Motor neuron (in vitro differentiated cells): ENCODE measurements around the gene SOS2. TPM values are rescaled to one million over a fixed set of nuclear protein-coding genes. Genes with fewer than 3 reads are reported as not detected.
"Not testable (repeated sequence)": the region's sequence is repeated elsewhere in the genome, so short reads cannot be mapped to it uniquely, and the experiment has no call there.

Experiments
- ATAC-seq, 8 experiments: fragments of 200-7000 bp; cut with Tn5 transposase; replicated peaks in 6 of 8; 2 replicates each; pipeline ENCODE4 v1.8.0; 2021; ENCODE audit warnings: mild to moderate bottlenecking in 8 of 8, moderate library complexity in 8 of 8
- H3K27ac ChIP-seq, 2 donors: fragments of 250-450 bp; sonication (Bioruptor Pico); 2 replicates each; pipeline ENCODE4 v1.9.0; 2021; ENCODE audit warnings: antibody characterized with exemption in 2 of 2, mild to moderate bottlenecking in 2 of 2, moderate library complexity in 1 of 2
- H3K4me1 ChIP-seq, 2 donors: fragments of 250-450 bp; sonication (Bioruptor Pico); replicated peaks in 1 of 2; 2 replicates each; pipeline ENCODE4 v1.6.1; 2021; ENCODE audit warnings: antibody characterized with exemption in 2 of 2, mild to moderate bottlenecking in 2 of 2, moderate library complexity in 1 of 2
- H3K4me3 ChIP-seq, 5 donors: fragments of 250-450 bp; sonication (Bioruptor Pico); 2 replicates each; pipeline ENCODE4 v1.9.0; 2021; ENCODE audit warnings: antibody characterized with exemption in 5 of 5, mild to moderate bottlenecking in 5 of 5, moderate library complexity in 4 of 5
- WGBS, 10 experiments: fragments of 450-650 bp; shearing (Covaris generic); methylation state at CpG; one replicate each; pipeline ENCODE4 v1.0.0; 2022; 5-methylcytosine and 5-hydroxymethylcytosine counted together
- in situ Hi-C, 9 experiments: fragments of 400-800 bp; cut with MboI; loops; one replicate each; pipeline ENCODE4 v1.15.0; 2021; ENCODE audit warnings: low sequenced_read_pairs in 9 of 9, low pct_unique_long_range_greater_than_20kb in 2 of 9; ENCODE audit not compliant: unreplicated experiment in 9 of 9
- total RNA-seq, 8 experiments: library from RNA; unstranded; fragments of 300-600 nt; gene quantifications; 2 replicates each; pipeline versions ENCODE4 v1.2.3 to v1.2.4, GENCODE V29; 2022

SOS2 gene
- total RNA-seq, 8 experiments from 2014 or later = 10.9 to 31.2 (median 19.1) TPM

GRCh38 chr14:50218501-50218900, 12.9 kb downstream of the SOS2 start:
- in situ Hi-C loops = no loop called here
- ATAC-seq = no peak
- Histone ChIP-seq H3K27ac (no peak overlapping the region), H3K4me3 (no peak overlapping the region), H3K4me1 (peaks cover 3% of the 10 kb centered on the region in 2 donors)
- 83 to 100% (median 99%) methylated on average over 1 to 5 of the region's 5 CpGs; no CpG with 5 or more reads in 2 of the 10 experiments for WGBS, 10 experiments

GRCh38 chr14:50215416-50215815, 16.0 kb downstream of the SOS2 start:
- 17 to 100% (median 96%) methylated on average over 1 to 2 of the region's 2 CpGs; no CpG with 5 or more reads in 3 of the 10 experiments for WGBS, 10 experiments
- Histone ChIP-seq H3K4me1 (no peaks in the 10 kb centered on the region), H3K27ac (no peak overlapping the region), H3K4me3 (no peak overlapping the region)
- ATAC-seq = peak in 1 of 8 experiments; percentile 55
- in situ Hi-C loops = no loop called here

- Histone ChIP-seq H3K27ac (no peak overlapping the region), H3K4me3 (no peak overlapping the region), H3K4me1 (no peaks in the 10 kb centered on the region)
- WGBS, 10 experiments = 53 to 100% (median 87%) methylated on average over 1 to 2 of the region's 2 CpGs
- ATAC-seq = no peak
- in situ Hi-C loops = no loop called here
These were observed 17.6 kb downstream of the SOS2 start for GRCh38 chr14:50213795-50214194.

- ATAC-seq = no peak
- in situ Hi-C loops = no loop called here
- no peak overlapping the region for H3K27ac ChIP-seq
- H3K4me3 ChIP-seq = no peak overlapping the region
- 56 to 100% (median 67%) methylated on average over 1 to 3 of the region's 3 CpGs for WGBS, 10 experiments
- no peaks in the 10 kb centered on the region for H3K4me1 ChIP-seq
These were observed 18.7 kb downstream of the SOS2 start for GRCh38 chr14:50212726-50213125.

- Histone ChIP-seq H3K4me1 (no peaks in the 10 kb centered on the region), H3K4me3 (no peak overlapping the region), H3K27ac (no peak overlapping the region)
- 33 to 100% (median 89%) methylated on average over 1 of the region's 1 CpG; no CpG with 5 or more reads in 4 of the 10 experiments for WGBS, 10 experiments
- in situ Hi-C loops = no loop called here
- peak in 2 of 8 experiments; percentile 24 to 52 for ATAC-seq
These were observed 21.3 kb downstream of the SOS2 start for GRCh38 chr14:50210074-50210473.

- no peak for ATAC-seq
- 94 to 100% (median 100%) methylated on average over 1 to 2 of the region's 2 CpGs; no CpG with 5 or more reads in 5 of the 10 experiments for WGBS, 10 experiments
- H3K4me3 ChIP-seq = no peak overlapping the region
- no peak overlapping the region for H3K27ac ChIP-seq
- H3K4me1 ChIP-seq = no peaks in the 10 kb centered on the region
- in situ Hi-C loops = no loop called here
These were observed 32.9 kb downstream of the SOS2 start for GRCh38 chr14:50198499-50198898.

- H3K4me3 ChIP-seq = no peak overlapping the region
- no peak for ATAC-seq
- in situ Hi-C loops = no loop called here
- no peak overlapping the region for H3K27ac ChIP-seq
- H3K4me1 ChIP-seq = no peaks in the 10 kb centered on the region
- WGBS, 10 experiments = 92 to 100% (median 100%) methylated on average over 1 of the region's 1 CpG; no CpG with 5 or more reads in 5 of the 10 experiments
These were observed 39.9 kb downstream of the SOS2 start for GRCh38 chr14:50191499-50191898.

- Histone ChIP-seq H3K4me1 (no peaks in the 10 kb centered on the region), H3K4me3 (no peak overlapping the region), H3K27ac (no peak overlapping the region)
- in situ Hi-C loops = no loop called here
- 30 to 100% (median 95%) methylated on average over 1 of the region's 1 CpG; no CpG with 5 or more reads in 2 of the 10 experiments for WGBS, 10 experiments
- no peak for ATAC-seq
These were observed 45.3 kb downstream of the SOS2 start for GRCh38 chr14:50186107-50186506.

GRCh38 chr14:50173891-50174290, 57.5 kb downstream of the SOS2 start:
- ATAC-seq = no peak
- in situ Hi-C loops = no loop called here
- no peak overlapping the region for H3K27ac ChIP-seq
- no peak overlapping the region for H3K4me3 ChIP-seq
- no peaks in the 10 kb centered on the region for H3K4me1 ChIP-seq

GRCh38 chr14:50171895-50172294, 59.5 kb downstream of the SOS2 start:
- Histone ChIP-seq H3K27ac (no peak overlapping the region), H3K4me3 (no peak overlapping the region), H3K4me1 (no peaks in the 10 kb centered on the region)
- peak in 3 of 8 experiments; percentile 18 to 88 (median 67) for ATAC-seq
- in situ Hi-C loops = no loop called here

GRCh38 chr14:50167381-50167780, 64.0 kb downstream of the SOS2 start:
- H3K4me3 ChIP-seq, ATAC-seq, H3K4me1 ChIP-seq, in situ Hi-C loops, H3K27ac ChIP-seq: not testable (repeated sequence)
- WGBS, 10 experiments = 67 to 100% (median 93%) methylated on average over 1 to 4 of the region's 4 CpGs; no CpG with 5 or more reads in 3 of the 10 experiments

GRCh38 chr14:50156111-50156510, 75.3 kb downstream of the SOS2 start:
- Histone ChIP-seq H3K4me3 (no peak overlapping the region), H3K27ac (no peak overlapping the region), H3K4me1 (no peaks in the 10 kb centered on the region)
- in situ Hi-C loops = no loop called here
- no peak for ATAC-seq
- WGBS, 10 experiments = 77 to 100% (median 96%) methylated on average over 1 to 4 of the region's 4 CpGs; no CpG with 5 or more reads in 1 of the 10 experiments

- H3K4me1 ChIP-seq = no peaks in the 10 kb centered on the region
- no peak overlapping the region for H3K27ac ChIP-seq
- 50 to 100% (median 96%) methylated on average over 1 to 4 of the region's 4 CpGs; no CpG with 5 or more reads in 2 of the 10 experiments for WGBS, 10 experiments
- H3K4me3 ChIP-seq = no peak overlapping the region
- in situ Hi-C loops = no loop called here
- no peak for ATAC-seq
These were observed 82.6 kb downstream of the SOS2 start for GRCh38 chr14:50148799-50149198.

GRCh38 chr14:50139192-50139591, 92.2 kb downstream of the SOS2 start:
- ATAC-seq = peak in 3 of 8 experiments; percentile 36 to 68 (median 52)
- Histone ChIP-seq H3K4me1 (no peaks in the 10 kb centered on the region), H3K4me3 (no peak overlapping the region), H3K27ac (no peak overlapping the region)
- in situ Hi-C loops = no loop called here
- 53 to 92% (median 86%) methylated on average over 1 to 3 of the region's 3 CpGs; no CpG with 5 or more reads in 1 of the 10 experiments for WGBS, 10 experiments
